GM12891 (cell line): ENCODE measurements around the gene CDK18.
"Not testable (repeated sequence)": the region's sequence is repeated elsewhere in the genome, so short reads cannot be mapped to it uniquely, and the experiment has no call there.

Source experiments
- DNase-seq: peaks from one replicate; pipeline ENCODE4 v3.0.0; 2011; ENCODE audit warnings: low spot score; ENCODE audit not compliant: insufficient read length
- FAIRE-seq: peaks from 2 replicates; lab custom pipeline; 2011; peaks lifted over from hg19 to GRCh38; lab: Jason Lieb, UNC
- PAX5 ChIP-seq: IDR thresholded peaks from 2 replicates; pipeline ENCODE4 v1.6.1; 2011; ENCODE audit warnings: low read length, moderate library complexity, mild to moderate bottlenecking; ENCODE audit not compliant: insufficient read depth, severe bottlenecking
- POLR2A ChIP-seq: IDR thresholded peaks from 2 replicates; pipeline ENCODE4 v1.6.1; 2011; ENCODE audit warnings: low read depth, low read length, control low read depth
- POLR2AphosphoS5 ChIP-seq: IDR thresholded peaks from 2 replicates; pipeline ENCODE4 v1.6.1; 2011; ENCODE audit warnings: low read depth, low read length, control low read depth
- POU2F2 ChIP-seq: IDR thresholded peaks from 2 replicates; pipeline ENCODE4 v1.6.1; 2011; ENCODE audit warnings: low read depth, mild to moderate bottlenecking, control low read depth, low read length, moderate library complexity
- SPI1 ChIP-seq: IDR thresholded peaks from 2 replicates; pipeline ENCODE4 v1.6.1; 2011; ENCODE audit warnings: low read depth, low read length, control low read depth
- TAF1 ChIP-seq: IDR thresholded peaks from 2 replicates; pipeline ENCODE4 v1.6.1; 2011; ENCODE audit warnings: low read depth, low read length, control low read depth

Gene CDK18

GRCh38 chr1:205470131-205470530 is 34.3 kb upstream of the CDK18 start:
- DNase-seq (no peak), FAIRE-seq (no peak)
- TF ChIP-seq POLR2AphosphoS5 (no peak), TAF1 (no peak), POU2F2 (no peak), POLR2A (no peak), PAX5 (no peak), SPI1 (no peak)

DNA sequence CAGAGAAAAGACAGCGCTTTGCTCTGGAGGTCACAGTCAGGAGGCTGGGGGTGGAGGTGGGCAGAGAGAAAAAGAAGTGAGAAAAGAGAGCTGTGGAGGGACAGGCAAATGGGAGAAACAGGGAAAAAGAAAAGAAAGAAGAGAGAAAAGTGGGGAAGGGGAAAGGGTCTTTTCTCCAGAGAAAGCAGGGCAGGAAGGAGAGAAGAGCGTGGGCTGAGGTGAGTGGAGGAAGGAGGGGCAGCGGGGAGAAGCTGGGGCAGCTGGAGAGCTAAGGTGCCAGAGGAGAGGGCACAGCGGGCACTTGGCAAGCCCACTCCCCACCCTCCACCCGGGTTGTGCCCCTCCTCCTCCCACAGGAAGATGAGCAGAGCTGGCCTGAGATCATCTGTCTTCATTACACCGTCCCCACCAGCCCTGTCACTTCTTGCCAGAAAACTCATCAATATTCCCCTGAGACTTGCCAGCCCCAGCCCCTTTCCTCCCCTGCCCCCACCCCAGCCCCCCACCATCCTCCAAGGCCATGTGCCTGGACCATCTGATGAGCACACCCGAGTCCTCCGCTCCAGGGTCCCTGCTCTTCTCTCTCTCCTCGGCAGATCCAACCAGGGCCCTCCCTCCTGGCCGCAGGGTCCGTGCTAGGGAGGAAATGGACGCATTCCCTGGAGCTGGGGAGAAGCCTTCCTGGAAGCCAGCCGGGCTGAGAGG is 31.6 kb upstream of the CDK18 start:
- no peak for DNase-seq
- no peak for FAIRE-seq
- TF ChIP-seq POU2F2 (no peak), TAF1 (no peak), PAX5 (no peak), POLR2A (no peak), POLR2AphosphoS5 (no peak), SPI1 (no peak)

DNA sequence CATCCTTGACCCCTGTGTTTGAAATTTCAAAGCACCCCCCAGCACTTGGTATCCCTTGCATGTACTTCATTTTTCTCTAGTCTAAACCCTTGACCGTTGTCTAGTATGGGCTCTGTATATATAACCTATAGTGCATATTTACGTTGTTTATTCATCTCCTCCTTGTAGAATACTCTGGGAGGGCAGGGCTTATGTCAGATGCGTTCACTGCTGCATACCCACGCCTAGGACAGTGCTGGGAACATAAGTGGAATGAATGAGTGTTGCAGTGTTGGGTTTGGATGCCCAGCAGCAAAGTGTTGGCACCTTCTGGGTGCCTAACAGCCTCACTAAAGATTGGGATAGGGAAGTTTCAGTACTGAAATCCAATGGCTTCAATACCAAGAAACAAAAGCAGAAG is 31.0 kb upstream of the CDK18 start:
- TF ChIP-seq TAF1 (no peak), POLR2A (no peak), POLR2AphosphoS5 (no peak), POU2F2 (no peak), PAX5 (no peak), SPI1 (no peak)
- no peak for DNase-seq
- FAIRE-seq, result no peak

DNA sequence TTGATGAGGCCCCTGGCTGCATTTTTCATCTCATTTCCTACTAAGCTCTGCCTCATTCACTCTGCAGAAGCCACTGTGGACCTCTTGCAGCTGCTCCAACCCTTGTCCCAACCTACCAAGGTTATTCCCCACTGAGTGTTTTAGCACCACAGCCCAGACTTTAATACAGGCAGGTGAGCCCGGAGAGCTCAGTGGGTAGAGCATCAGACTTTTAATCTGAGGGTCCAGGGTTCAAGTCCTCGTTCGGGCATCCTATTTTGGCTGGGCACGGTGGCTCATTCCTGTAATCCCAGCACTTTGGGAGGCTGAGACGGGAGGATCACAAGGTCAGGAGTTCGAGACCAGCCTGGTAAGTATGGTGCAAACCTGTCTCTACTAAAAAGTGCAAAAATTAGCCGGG is 30.5 kb upstream of the CDK18 start:
- FAIRE-seq (no peak), DNase-seq (no peak)
- TF ChIP-seq POLR2A (no peak), POU2F2 (no peak), SPI1 (no peak), TAF1 (no peak), POLR2AphosphoS5 (no peak), PAX5 (no peak)

DNA sequence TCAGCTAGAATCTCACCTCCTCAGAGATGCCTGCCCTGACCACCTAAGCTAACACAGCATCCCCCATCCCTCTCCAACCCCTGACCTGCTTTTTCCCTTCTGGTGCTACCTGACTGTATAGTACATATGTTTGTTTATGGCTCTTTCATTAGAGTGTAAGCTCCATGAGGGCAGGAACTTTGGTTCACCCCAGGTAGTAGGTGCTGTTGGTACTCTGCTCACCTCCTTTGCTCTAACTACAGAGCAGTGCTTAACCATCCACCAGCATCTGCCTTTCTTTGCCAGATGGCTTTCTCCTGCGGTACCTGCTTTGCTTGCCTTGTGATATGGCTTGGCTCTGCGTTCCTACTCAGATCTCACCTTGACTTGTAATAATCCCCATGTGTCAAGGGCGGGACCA is 29.9 kb upstream of the CDK18 start:
- FAIRE-seq (no peak), DNase-seq (no peak)
- no peak for TF ChIP-seq POLR2A
- no peak for TF ChIP-seq POU2F2
- no peak for TF ChIP-seq PAX5
- TF ChIP-seq SPI1, result no peak
- no peak for TF ChIP-seq POLR2AphosphoS5

DNA sequence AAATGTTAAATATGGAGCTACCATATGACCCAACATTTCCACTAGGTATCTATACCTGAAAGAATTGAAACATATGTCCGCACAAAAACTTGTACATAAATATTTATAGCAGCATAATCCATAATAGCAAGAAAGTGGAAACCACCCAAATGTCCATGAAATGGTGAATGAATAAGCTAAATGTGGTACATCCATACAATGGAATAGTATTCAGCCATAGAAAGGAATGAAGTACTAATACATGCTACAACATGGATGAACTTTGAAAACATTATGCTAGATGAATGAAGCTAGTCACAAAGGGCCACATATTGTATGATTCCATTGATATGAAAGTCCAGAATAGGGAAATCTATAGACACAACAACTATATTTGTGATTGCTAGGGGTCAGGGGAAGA is 28.6 kb upstream of the CDK18 start:
- FAIRE-seq (no peak), DNase-seq (no peak)
- TF ChIP-seq POLR2AphosphoS5, result no peak
- no peak for TF ChIP-seq SPI1
- TF ChIP-seq PAX5, result no peak
- no peak for TF ChIP-seq POU2F2
- TF ChIP-seq TAF1, result no peak
- no peak for TF ChIP-seq POLR2A

GRCh38 chr1:205476648-205477047 is 27.8 kb upstream of the CDK18 start:
- TF ChIP-seq PAX5 (no peak), POLR2A (no peak), POU2F2 (no peak), SPI1 (no peak), POLR2AphosphoS5 (no peak), TAF1 (no peak)
- DNase-seq (no peak), FAIRE-seq (peak; percentile 43)

GRCh38 chr1:205477121-205477758 is 27.2 kb upstream of the CDK18 start:
- TF ChIP-seq POLR2AphosphoS5, result no peak
- no peak for TF ChIP-seq POU2F2
- no peak for TF ChIP-seq TAF1
- no peak for TF ChIP-seq POLR2A
- TF ChIP-seq SPI1, result no peak
- TF ChIP-seq PAX5, result no peak
- DNase-seq (no peak), FAIRE-seq (no peak)

DNA sequence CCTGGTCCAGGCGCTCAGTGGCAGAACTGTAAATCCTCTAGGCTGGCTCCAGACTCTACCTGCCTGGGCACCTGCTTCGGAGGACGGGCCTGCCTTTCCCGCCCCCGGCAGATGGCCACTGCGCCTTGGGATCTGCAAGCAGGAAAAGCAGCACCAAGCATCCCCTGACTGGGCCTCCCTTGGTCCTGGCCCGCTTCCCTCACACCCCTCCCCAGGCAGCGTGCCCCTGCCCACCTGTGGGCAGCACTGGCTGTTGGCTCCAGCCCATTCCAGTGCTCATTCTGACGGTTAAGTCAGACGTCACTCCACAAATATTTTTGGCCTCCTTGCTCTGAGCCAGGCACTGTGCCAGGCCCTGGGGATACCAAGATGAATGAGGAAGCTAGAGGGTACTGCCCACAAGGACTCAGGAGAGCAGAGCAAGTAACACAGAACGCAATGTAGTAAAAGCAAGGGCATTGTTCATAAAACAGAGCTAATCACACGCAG is 26.7 kb upstream of the CDK18 start:
- FAIRE-seq (no peak), DNase-seq (no peak)
- no peak for TF ChIP-seq PAX5
- no peak for TF ChIP-seq SPI1

GRCh38 chr1:205478985-205479384 is 25.5 kb upstream of the CDK18 start:
- DNase-seq, FAIRE-seq: not testable (repeated sequence)
